ENCODE data around the gene DHH.

DHH gene

DNA sequence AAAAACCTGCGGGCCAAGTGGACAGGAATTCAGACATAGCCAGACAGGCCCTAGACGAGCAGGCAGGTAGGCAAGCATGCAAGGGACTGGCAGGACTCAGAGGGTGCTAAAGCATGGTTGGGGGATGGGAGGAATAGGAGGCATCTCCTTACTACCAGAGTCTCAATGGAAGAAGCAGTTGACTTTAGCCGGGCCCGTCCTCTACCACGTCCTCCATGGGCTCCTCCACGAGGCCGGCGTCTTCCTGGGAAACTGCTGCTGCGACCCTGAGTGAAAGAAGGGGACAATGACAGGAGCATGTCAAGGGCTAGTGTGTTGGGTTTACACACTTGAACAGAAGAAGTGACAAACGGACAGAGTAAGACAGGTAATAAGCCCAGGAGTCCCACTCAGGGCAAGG lies 45.6 kb downstream of the DHH start:
- Histone ChIP-seq H3K4me3 (replicated peaks; ENCODE audit: low read depth, low read length) (no peak overlapping the region), H3K27me3 (replicated peaks; ENCODE audit: control insufficient read depth, insufficient read depth, low read length) (no peaks in the 10 kb centered on the region), H3K36me3 (ENCODE audit: control insufficient read depth, insufficient read depth, low read length) (peaks cover 80% of the 10 kb centered on the region)
- DNase-seq (ENCODE audit: extremely low read depth, insufficient read length): no peak
- TF ChIP-seq, protein P1, sequence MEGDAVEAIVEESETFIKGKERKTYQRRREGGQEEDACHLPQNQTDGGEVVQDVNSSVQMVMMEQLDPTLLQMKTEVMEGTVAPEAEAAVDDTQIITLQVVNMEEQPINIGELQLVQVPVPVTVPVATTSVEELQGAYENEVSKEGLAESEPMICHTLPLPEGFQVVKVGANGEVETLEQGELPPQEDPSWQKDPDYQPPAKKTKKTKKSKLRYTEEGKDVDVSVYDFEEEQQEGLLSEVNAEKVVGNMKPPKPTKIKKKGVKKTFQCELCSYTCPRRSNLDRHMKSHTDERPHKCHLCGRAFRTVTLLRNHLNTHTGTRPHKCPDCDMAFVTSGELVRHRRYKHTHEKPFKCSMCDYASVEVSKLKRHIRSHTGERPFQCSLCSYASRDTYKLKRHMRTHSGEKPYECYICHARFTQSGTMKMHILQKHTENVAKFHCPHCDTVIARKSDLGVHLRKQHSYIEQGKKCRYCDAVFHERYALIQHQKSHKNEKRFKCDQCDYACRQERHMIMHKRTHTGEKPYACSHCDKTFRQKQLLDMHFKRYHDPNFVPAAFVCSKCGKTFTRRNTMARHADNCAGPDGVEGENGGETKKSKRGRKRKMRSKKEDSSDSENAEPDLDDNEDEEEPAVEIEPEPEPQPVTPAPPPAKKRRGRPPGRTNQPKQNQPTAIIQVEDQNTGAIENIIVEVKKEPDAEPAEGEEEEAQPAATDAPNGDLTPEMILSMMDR (IDR thresholded peaks at IDR 0.05; ENCODE audit: insufficient read depth, low read length, poor library complexity, severe bottlenecking): no peak

DNA sequence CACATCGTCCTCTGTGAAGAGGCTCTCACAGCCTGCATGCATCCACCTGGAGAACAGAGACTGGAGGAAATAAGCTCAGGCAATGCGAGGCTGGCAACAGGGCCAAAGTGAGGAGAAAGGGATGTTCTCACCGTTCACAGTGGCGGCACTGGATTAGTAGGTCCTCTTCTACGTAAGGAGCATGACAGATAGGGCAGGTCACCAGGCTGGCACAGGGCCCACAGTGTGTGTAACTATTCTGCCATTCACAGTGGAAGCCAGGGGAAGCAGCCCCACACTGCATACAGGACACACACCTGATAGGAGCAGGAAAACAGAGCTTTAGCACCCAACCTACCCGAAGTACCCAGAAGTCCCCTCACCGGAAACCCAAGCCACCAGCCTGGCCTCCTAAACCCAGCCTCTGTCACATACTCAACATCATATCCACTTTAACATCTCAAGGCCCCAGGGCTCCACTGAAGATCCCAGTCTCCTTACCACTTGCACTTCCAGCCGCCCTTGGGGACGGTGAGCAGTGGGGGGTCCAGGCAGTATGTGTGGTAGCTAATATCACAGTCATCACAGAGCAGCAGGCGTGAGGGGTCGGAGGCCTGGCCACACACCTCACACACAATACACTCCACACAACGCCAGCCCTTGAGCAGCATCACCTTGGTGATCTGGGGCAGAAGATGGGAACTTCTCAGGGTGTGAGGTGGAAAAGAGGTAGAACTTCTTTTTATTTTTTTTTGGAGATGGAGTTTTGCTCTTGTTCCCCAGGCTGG lies 48.3 kb downstream of the DHH start:
- H3K36me3 ChIP-seq (ENCODE audit: control insufficient read depth, insufficient read depth, low read length): peaks cover 81% of the 10 kb centered on the region
- DNase-seq (ENCODE audit: extremely low read depth, insufficient read length): no peak
- no peak overlapping the region for H3K4me3 ChIP-seq (replicated peaks; ENCODE audit: low read depth, low read length)
- H3K27me3 ChIP-seq (replicated peaks; ENCODE audit: control insufficient read depth, insufficient read depth, low read length): no peaks in the 10 kb centered on the region
- TF ChIP-seq, protein P1 (IDR thresholded peaks at IDR 0.05; ENCODE audit: insufficient read depth, low read length, poor library complexity, severe bottlenecking): no peak

DNA sequence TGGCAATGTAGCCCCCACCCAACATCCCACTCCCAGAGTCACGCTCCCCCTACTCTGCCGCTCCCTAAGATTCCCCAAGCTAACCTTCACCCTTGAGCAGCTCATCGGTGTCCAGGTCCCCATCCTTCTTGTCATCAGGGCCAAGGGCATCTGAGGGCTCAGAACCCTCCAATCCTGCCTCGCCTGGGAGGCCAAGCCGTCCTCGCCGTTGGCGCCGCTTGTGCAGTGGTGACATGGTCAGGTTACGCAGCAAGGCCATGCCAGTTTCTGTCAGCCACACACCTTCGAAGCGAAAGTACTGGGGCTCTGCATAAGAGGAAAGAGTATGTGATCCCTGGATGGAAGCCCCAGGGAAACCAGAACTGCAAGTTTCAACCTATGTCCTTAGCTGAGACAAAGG lies 49.9 kb downstream of the DHH start:
- Histone ChIP-seq H3K27me3 (replicated peaks; ENCODE audit: control insufficient read depth, insufficient read depth, low read length) (no peaks in the 10 kb centered on the region), H3K36me3 (ENCODE audit: control insufficient read depth, insufficient read depth, low read length) (peaks cover 78% of the 10 kb centered on the region), H3K4me3 (replicated peaks; ENCODE audit: low read depth, low read length) (no peak overlapping the region)
- no peak for DNase-seq (ENCODE audit: extremely low read depth, insufficient read length)
- TF ChIP-seq, protein P1 (IDR thresholded peaks at IDR 0.05; ENCODE audit: insufficient read depth, low read length, poor library complexity, severe bottlenecking): no peak

DNA sequence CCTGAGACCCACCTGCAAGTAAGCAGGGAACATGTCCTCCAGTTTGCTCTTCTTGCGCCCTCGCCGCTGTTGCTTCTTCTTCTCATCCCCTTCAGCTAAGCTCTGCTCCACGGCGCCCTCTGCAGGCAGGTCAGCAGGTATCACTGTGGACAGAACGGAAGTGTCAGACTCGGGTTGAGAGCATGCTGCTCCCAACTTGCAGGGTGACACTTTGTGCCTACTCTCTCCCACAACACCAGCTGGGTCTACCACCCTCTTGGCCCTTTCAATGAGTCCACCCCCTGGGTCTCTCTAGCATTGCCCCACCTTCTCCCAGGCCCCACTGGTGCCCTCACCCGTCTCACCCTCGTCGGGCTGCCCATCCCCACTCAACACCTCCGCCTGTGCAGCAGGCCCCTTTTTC lies 50.7 kb downstream of the DHH start:
- Histone ChIP-seq H3K27me3 (replicated peaks; ENCODE audit: control insufficient read depth, insufficient read depth, low read length) (no peaks in the 10 kb centered on the region), H3K4me3 (replicated peaks; ENCODE audit: low read depth, low read length) (no peak overlapping the region), H3K36me3 (ENCODE audit: control insufficient read depth, insufficient read depth, low read length) (peaks cover 74% of the 10 kb centered on the region)
- TF ChIP-seq, protein P1 (IDR thresholded peaks at IDR 0.05; ENCODE audit: insufficient read depth, low read length, poor library complexity, severe bottlenecking): peak; percentile 84
- no peak for DNase-seq (ENCODE audit: extremely low read depth, insufficient read length)

DNA sequence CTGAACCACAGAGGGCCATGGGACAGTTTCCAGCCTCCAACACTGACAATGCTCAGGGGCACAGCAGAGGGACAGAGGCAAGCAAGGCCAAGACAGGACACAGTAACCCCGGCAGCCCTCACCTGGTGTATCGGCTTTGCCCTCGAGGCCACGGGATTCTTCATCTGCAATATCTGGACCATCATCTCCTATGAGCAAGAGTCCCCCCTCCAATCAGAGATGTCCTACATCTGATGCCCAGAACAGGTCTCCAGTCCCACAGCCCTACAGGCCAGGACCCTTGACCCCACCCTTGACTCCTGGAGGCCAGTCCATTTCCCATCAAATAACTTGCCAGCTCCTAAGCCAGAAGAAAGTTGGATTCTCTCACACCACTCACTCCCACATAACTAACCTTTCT lies 51.4 kb downstream of the DHH start:
- no peak for DNase-seq (ENCODE audit: extremely low read depth, insufficient read length)
- H3K36me3 ChIP-seq (ENCODE audit: control insufficient read depth, insufficient read depth, low read length): peaks cover 71% of the 10 kb centered on the region
- TF ChIP-seq, protein P1 (IDR thresholded peaks at IDR 0.05; ENCODE audit: insufficient read depth, low read length, poor library complexity, severe bottlenecking): no peak
- no peak overlapping the region for H3K4me3 ChIP-seq (replicated peaks; ENCODE audit: low read depth, low read length)
- no peaks in the 10 kb centered on the region for H3K27me3 ChIP-seq (replicated peaks; ENCODE audit: control insufficient read depth, insufficient read depth, low read length)

All from GM06990 (cell line).